Colonic mucosa (tissue), 4 donors: ENCODE results near the gene FXYD7. TPM values are rescaled to one million over a fixed set of nuclear protein-coding genes. Genes with fewer than 3 reads are reported as not detected.

ENCODE experiments used
- DNase-seq: peaks from one replicate; pipeline ENCODE4 v3.0.0-alpha.2; 2020
- H3K27ac ChIP-seq: fragments of 200-600 bp; one replicate; pipeline ENCODE4 v1.8.0; 2021
- H3K27me3 ChIP-seq: fragments of 200-600 bp; one replicate; pipeline ENCODE4 v1.8.0; 2021
- H3K36me3 ChIP-seq: fragments of 200-600 bp; one replicate; pipeline ENCODE4 v1.8.0; 2021
- H3K4me1 ChIP-seq: fragments of 200-600 bp; one replicate; pipeline ENCODE4 v1.8.0; 2021; ENCODE audit warnings: mild to moderate bottlenecking
- H3K4me3 ChIP-seq: fragments of 200-600 bp; one replicate; pipeline ENCODE4 v1.8.0; 2021
- H3K9ac ChIP-seq, 2 donors: one replicate each; pipeline ENCODE4 v1.7.0; 2013; ENCODE audit warnings: control low read depth in 2 of 2, low read depth in 2 of 2, low read length in 2 of 2
- H3K9me3 ChIP-seq: fragments of 200-600 bp; one replicate; pipeline ENCODE4 v1.8.0; 2021
- CTCF ChIP-seq: fragments of 200-600 bp; IDR thresholded peaks from one replicate; pipeline ENCODE4 v1.8.0; 2022; ENCODE audit warnings: antibody characterized with exemption, mild to moderate bottlenecking
- intact Hi-C: fragments of 100-400 bp; cut with DNase I; formaldehyde crosslinking; loops from one replicate; pipeline ENCODE4 v1.14.1; 2022
- total RNA-seq, 2 donors: library from RNA; stranded (reverse); fragmentation: NEBNext Ultra II Directional in 1 of 2; extraction: Animal tissue kit (Norgen Biotek cat#: 25700) in 1 of 2; gene quantifications; one replicate each; pipeline ENCODE4 v1.2.1, GENCODE V29; 2021
- donor health status: healthy.
- donor health status: DM: no; HTN: no; CAD: no.
- donor health status: DM: no; HTN: no; CAD: no.

Gene FXYD7
- total RNA-seq, 2 donors from 2014 or later, result 0.47 to 0.61 TPM

- no peak for DNase-seq
- no peaks in the 10 kb centered on the region for H3K36me3 ChIP-seq
- intact Hi-C loops, result no loop called here
- no peak overlapping the region for H3K9ac ChIP-seq
- H3K9me3 ChIP-seq, result no peaks in the 10 kb centered on the region
- TF ChIP-seq CTCF, result no peak
- no peak overlapping the region for H3K4me3 ChIP-seq
- H3K27me3 ChIP-seq, result no peaks in the 10 kb centered on the region
- H3K27ac ChIP-seq, result no peak overlapping the region
- no peaks in the 10 kb centered on the region for H3K4me1 ChIP-seq
Measured at GRCh38 chr19:35169221-35169995, 26.4 kb downstream of the FXYD7 start.

GRCh38 chr19:35170359-35171061, 27.5 kb downstream of the FXYD7 start:
- H3K4me3 ChIP-seq, result no peak overlapping the region
- no peaks in the 10 kb centered on the region for H3K9me3 ChIP-seq
- H3K9ac ChIP-seq, result no peak overlapping the region
- no peaks in the 10 kb centered on the region for H3K4me1 ChIP-seq
- no peak overlapping the region for H3K27ac ChIP-seq
- no peak for DNase-seq
- TF ChIP-seq CTCF, result no peak
- intact Hi-C loops, result no loop called here
- H3K27me3 ChIP-seq, result no peaks in the 10 kb centered on the region
- no peaks in the 10 kb centered on the region for H3K36me3 ChIP-seq

- no peak for DNase-seq
- Histone ChIP-seq H3K4me1 (no peaks in the 10 kb centered on the region), H3K9ac (no peak overlapping the region), H3K27ac (no peak overlapping the region), H3K27me3 (no peaks in the 10 kb centered on the region), H3K9me3 (no peaks in the 10 kb centered on the region), H3K4me3 (no peak overlapping the region), H3K36me3 (no peaks in the 10 kb centered on the region)
- intact Hi-C loops, result no loop called here
- no peak for TF ChIP-seq CTCF
Measured at GRCh38 chr19:35171730-35172129, 28.7 kb downstream of the FXYD7 start.

- Histone ChIP-seq H3K9ac (no peak overlapping the region), H3K27me3 (no peaks in the 10 kb centered on the region), H3K9me3 (no peaks in the 10 kb centered on the region), H3K4me1 (no peaks in the 10 kb centered on the region), H3K36me3 (no peaks in the 10 kb centered on the region), H3K27ac (no peak overlapping the region), H3K4me3 (no peak overlapping the region)
- TF ChIP-seq CTCF, result no peak
- no peak for DNase-seq
- intact Hi-C loops, result no loop called here
Measured at GRCh38 chr19:35174226-35174625, 31.2 kb downstream of the FXYD7 start.

- no peak overlapping the region for H3K27ac ChIP-seq
- no peaks in the 10 kb centered on the region for H3K9me3 ChIP-seq
- intact Hi-C loops, result no loop called here
- DNase-seq, result no peak
- no peak for TF ChIP-seq CTCF
- no peaks in the 10 kb centered on the region for H3K36me3 ChIP-seq
- H3K9ac ChIP-seq, result no peak overlapping the region
- no peak overlapping the region for H3K4me3 ChIP-seq
- H3K27me3 ChIP-seq, result no peaks in the 10 kb centered on the region
- no peaks in the 10 kb centered on the region for H3K4me1 ChIP-seq
Measured at GRCh38 chr19:35176181-35176570, 33.1 kb downstream of the FXYD7 start.
